ENCODE results near the gene SLC25A21. TPM values are rescaled to one million over a fixed set of nuclear protein-coding genes. Genes with fewer than 3 reads are reported as not detected.

Gene SLC25A21
- total RNA-seq, 1 donor from 2014 or later = 2.3 TPM

DNA sequence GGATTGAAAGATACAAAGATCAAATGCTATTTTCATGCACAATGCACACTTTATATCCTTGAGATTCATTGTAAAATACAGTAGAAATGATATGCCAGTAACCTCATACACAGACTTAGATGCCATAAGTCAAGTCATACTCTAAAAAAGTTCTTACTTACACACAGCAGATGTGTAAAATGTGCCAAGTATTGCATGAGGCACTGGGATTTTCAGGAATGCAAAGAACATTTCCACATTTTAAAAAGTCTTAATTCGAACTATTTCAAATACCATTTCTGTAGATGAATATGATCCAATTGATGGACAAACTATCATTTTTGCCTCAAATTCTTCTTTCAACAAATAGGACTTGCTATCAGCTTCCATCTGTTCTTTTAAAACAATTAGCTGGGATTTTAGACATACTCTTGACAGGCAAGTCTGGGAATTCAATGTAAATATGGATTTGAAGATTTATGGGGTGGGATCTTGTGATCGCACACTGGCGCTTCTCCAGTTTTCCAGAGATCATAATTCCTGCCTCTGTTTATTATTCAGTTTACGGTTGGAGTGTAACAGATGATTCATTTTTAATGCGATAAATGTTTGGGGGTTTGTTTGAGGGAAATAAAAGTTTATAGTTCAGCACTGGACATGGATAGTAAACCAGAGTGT, 326.9 kb downstream of the SLC25A21 start:
- H3K4me3 Mint-ChIP-seq = no peak overlapping the region
- no peaks in the 10 kb centered on the region for H3K9me3 Mint-ChIP-seq
- TF ChIP-seq, protein P1, sequence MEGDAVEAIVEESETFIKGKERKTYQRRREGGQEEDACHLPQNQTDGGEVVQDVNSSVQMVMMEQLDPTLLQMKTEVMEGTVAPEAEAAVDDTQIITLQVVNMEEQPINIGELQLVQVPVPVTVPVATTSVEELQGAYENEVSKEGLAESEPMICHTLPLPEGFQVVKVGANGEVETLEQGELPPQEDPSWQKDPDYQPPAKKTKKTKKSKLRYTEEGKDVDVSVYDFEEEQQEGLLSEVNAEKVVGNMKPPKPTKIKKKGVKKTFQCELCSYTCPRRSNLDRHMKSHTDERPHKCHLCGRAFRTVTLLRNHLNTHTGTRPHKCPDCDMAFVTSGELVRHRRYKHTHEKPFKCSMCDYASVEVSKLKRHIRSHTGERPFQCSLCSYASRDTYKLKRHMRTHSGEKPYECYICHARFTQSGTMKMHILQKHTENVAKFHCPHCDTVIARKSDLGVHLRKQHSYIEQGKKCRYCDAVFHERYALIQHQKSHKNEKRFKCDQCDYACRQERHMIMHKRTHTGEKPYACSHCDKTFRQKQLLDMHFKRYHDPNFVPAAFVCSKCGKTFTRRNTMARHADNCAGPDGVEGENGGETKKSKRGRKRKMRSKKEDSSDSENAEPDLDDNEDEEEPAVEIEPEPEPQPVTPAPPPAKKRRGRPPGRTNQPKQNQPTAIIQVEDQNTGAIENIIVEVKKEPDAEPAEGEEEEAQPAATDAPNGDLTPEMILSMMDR (IDR thresholded peaks at IDR 0.05; ENCODE audit: unreplicated experiment) = no peak
- peaks cover 4% of the 10 kb centered on the region for H3K4me1 Mint-ChIP-seq
- H3K27me3 Mint-ChIP-seq (ENCODE audit: low read depth) = peaks cover 15% of the 10 kb centered on the region
- no peak overlapping the region for H3K27ac Mint-ChIP-seq
- no peak for DNase-seq (ENCODE audit: low spot score in 2 of 2, unreplicated experiment in 2 of 2)
- H3K36me3 Mint-ChIP-seq = no peaks in the 10 kb centered on the region

DNA sequence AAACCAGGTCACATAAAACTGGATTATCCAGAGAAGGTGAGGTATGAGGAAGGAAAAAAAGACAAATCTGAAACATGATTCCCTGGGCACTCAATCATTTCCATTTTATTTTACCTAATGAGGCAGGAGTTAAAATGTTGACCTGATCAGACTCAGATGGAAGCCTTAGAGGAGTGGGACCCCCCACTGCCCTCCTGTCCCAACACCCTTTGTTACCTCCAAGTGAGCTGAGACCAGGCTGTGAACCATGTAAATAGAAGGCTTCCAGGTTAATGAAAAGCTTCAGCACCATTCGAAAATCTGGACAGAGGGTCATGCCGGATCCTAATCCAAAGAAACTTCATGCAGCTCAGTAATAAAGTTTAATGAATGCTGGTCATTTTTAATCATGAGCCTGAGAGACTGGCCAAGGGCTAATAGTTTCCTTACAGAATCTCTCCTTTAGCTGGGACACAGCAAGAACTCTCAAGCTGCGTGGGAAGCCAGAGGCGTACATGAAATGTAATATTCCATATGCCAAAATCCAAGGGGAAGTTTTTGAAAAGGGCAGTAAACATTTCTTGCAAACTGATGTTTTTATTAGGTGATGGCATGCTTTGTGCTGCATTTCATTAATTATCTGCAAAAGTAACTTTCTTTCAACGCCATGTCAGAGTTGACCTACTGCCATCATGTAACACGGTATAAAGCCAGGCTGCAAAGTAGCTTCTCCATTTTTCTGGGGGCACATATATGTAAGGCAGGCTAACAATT, 327.8 kb downstream of the SLC25A21 start:
- Mint-ChIP-seq H3K4me1 (peaks cover 4% of the 10 kb centered on the region), H3K27me3 (ENCODE audit: low read depth) (peaks cover 15% of the 10 kb centered on the region), H3K27ac (no peak overlapping the region), H3K9me3 (no peaks in the 10 kb centered on the region), H3K4me3 (no peak overlapping the region), H3K36me3 (no peaks in the 10 kb centered on the region)
- TF ChIP-seq, protein P1 (IDR thresholded peaks at IDR 0.05; ENCODE audit: unreplicated experiment) = no peak
- DNase-seq (ENCODE audit: low spot score in 2 of 2, unreplicated experiment in 2 of 2) = no peak

DNA sequence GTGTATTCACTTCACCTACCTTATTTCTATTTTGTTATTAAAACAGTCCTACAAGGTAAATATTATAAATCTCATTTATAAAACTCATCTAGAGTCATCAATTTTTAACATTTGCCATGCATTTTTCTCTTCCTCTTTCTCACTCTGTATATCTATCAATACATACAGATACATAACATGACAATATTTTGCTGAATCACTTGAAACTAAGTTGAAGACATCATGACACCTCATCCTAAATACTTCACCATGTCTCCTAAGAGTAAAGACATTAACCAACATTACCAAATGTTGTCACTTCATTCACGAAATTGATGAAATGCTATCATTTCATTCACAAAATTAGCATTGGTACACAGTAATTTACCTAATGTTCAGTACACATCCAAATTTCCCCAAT, 329.0 kb downstream of the SLC25A21 start:
- Mint-ChIP-seq H3K27me3 (ENCODE audit: low read depth) (peaks cover 24% of the 10 kb centered on the region), H3K4me1 (peaks cover 4% of the 10 kb centered on the region), H3K9me3 (no peaks in the 10 kb centered on the region), H3K36me3 (no peaks in the 10 kb centered on the region), H3K4me3 (no peak overlapping the region), H3K27ac (no peak overlapping the region)
- TF ChIP-seq, protein P1 (IDR thresholded peaks at IDR 0.05; ENCODE audit: unreplicated experiment) = no peak
- no peak for DNase-seq (ENCODE audit: low spot score in 2 of 2, unreplicated experiment in 2 of 2)

DNA sequence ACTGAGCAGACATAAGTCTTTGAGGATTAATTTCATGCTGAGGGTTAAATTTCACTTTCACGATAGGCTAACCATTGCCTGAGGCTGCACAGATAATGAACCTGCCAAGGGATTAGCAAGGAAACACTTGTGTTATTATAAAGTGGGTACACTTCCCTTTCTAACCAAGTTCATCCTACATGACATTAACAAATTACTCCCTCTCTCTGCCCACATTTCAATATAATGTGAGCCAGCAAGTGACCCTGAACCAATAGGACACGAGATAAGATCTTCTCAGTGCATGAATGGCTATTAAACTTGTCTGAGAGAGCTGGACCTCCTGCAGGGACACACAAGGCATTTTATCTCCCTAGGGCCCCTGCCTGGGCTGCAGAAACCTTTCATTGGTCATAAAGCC, 337.3 kb downstream of the SLC25A21 start:
- TF ChIP-seq, protein P1 (IDR thresholded peaks at IDR 0.05; ENCODE audit: unreplicated experiment) = no peak
- H3K4me1 Mint-ChIP-seq = peaks cover 6% of the 10 kb centered on the region
- no peaks in the 10 kb centered on the region for H3K9me3 Mint-ChIP-seq
- DNase-seq (ENCODE audit: low spot score in 2 of 2, unreplicated experiment in 2 of 2) = no peak
- peaks cover 48% of the 10 kb centered on the region for H3K27me3 Mint-ChIP-seq (ENCODE audit: low read depth)
- H3K4me3 Mint-ChIP-seq = no peak overlapping the region
- no peaks in the 10 kb centered on the region for H3K36me3 Mint-ChIP-seq
- no peak overlapping the region for H3K27ac Mint-ChIP-seq

DNA sequence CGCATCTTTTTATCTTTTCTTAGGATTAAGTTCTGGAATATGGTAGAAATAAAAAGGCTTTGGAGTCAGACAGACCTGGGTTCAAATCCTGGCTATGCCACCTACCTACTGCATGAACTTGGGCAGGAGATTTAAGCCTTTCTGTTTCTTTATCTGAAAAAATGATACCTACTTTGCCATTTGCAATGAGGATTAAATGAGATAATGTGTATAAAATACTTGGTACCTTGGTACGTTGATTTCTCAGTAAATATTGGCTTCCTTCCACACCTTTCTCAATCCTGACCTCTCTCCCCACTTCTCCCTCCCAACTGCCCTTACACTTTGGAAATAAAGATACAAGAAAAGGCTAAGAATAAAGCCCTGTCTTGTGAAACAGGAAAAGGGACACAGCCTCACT, 338.1 kb downstream of the SLC25A21 start:
- Mint-ChIP-seq H3K27me3 (ENCODE audit: low read depth) (peaks cover 50% of the 10 kb centered on the region), H3K9me3 (no peaks in the 10 kb centered on the region), H3K4me1 (peaks cover 10% of the 10 kb centered on the region), H3K27ac (no peak overlapping the region), H3K36me3 (no peaks in the 10 kb centered on the region), H3K4me3 (no peak overlapping the region)
- DNase-seq (ENCODE audit: low spot score in 2 of 2, unreplicated experiment in 2 of 2) = no peak
- TF ChIP-seq, protein P1 (IDR thresholded peaks at IDR 0.05; ENCODE audit: unreplicated experiment) = no peak
